ENCODE data around the gene MAP3K5.

The MAP3K5 gene

DNA sequence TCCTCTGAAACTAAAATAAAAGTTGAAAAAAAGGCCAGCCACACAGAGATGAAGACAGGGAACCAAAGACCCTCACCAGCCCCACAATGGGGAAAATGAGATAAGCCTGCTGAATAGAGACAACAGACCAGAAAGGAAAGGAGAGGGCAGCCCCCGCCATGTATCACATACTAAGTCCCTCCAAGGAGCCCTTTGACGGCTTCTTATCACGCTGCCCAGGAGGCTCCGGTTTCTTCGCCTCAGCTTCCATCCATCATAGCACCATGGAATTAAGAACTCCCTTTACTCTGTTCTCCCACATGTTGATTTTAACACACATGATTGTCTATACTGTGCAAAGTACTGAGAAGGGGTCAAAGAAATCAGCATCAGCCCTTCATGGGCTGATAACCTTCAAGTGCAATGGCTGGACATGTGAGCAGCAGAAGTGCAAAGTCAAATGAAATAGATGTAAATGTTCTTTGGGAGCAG is 54.9 kb downstream of the MAP3K5 start:
- Histone ChIP-seq H3K4ac (ENCODE audit: low read depth, low read length) (no peak overlapping the region), H3K79me1 (ENCODE audit: low read length) (no peaks in the 10 kb centered on the region), H3K36me3 (ENCODE audit: control insufficient read depth, insufficient read depth, low read length) (no peaks in the 10 kb centered on the region), H3K4me2 (ENCODE audit: low read length) (no peak overlapping the region), H3K27ac (ENCODE audit: low read depth, low read length) (no peak overlapping the region), H2BK15ac (replicated peaks; ENCODE audit: low read depth) (no peak overlapping the region), H3K4me1 (ENCODE audit: control insufficient read depth, low read depth, low read length) (no peaks in the 10 kb centered on the region), H2AK5ac (ENCODE audit: low read length) (no peak overlapping the region), H3K27me3 (ENCODE audit: insufficient read depth, low read length, poor library complexity) (no peaks in the 10 kb centered on the region), H3K23ac (ENCODE audit: low read length) (no peak overlapping the region), H2BK120ac (ENCODE audit: low read depth, low read length) (no peak overlapping the region), H3K79me2 (ENCODE audit: control insufficient read depth, insufficient read depth, low read length) (no peaks in the 10 kb centered on the region), H2BK5ac (ENCODE audit: low read length) (no peak overlapping the region), H3K4me3 (ENCODE audit: low read length) (no peak overlapping the region), H3K18ac (ENCODE audit: low read length) (no peak overlapping the region), H3K9ac (ENCODE audit: low read length) (no peak overlapping the region), H4K8ac (ENCODE audit: low read depth, low read length) (no peak overlapping the region), H3K56ac (ENCODE audit: low read length) (no peak overlapping the region), H4K5ac (ENCODE audit: low read length) (no peak overlapping the region)
- WGBS (ENCODE audit: extremely low coverage, insufficient coverage, low lambda C conversion rate) = no CpG with 5 or more reads among the region's 5 CpGs
- DNase-seq = no peak

DNA sequence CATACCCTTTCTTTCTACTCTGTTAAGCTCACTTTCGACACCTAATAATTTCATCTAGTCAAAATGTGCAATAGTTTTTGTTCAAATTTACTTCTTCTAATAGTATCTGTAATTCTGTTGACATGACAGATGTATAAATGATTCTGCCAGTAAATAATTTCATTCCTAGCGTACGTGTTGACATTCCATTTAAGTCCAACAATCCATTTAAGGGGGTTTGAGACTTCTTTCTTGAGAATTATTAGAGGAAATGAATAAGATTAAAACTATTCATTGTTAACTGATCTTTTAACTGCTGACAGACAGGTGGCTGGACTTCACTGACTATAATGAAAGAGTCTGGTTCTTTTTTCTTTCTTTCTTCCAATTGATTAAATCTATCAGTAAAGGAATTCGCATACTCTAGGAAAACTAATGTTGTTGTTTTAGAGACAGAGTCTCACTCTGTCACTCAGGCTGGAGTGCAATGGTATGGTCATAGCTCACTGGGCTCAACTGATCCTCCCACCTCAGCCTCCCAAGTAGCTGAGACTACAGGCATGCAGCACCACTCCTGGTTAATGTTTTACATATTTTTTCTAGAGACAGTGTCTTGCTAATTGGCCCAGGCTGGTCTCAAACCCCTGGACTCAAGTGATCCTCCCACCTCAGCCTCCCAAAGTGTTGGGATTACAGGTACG is 55.9 kb downstream of the MAP3K5 start:
- H3K4me3 ChIP-seq (ENCODE audit: low read length) = no peak overlapping the region
- H3K23ac ChIP-seq (ENCODE audit: low read length) = no peak overlapping the region
- H3K79me2 ChIP-seq (ENCODE audit: control insufficient read depth, insufficient read depth, low read length) = no peaks in the 10 kb centered on the region
- H3K4ac ChIP-seq (ENCODE audit: low read depth, low read length) = no peak overlapping the region
- H3K36me3 ChIP-seq (ENCODE audit: control insufficient read depth, insufficient read depth, low read length) = no peaks in the 10 kb centered on the region
- H2BK120ac ChIP-seq (ENCODE audit: low read depth, low read length) = no peak overlapping the region
- H3K27ac ChIP-seq (ENCODE audit: low read depth, low read length) = no peak overlapping the region
- H3K4me2 ChIP-seq (ENCODE audit: low read length) = no peak overlapping the region
- no CpG with 5 or more reads among the region's 5 CpGs for WGBS (ENCODE audit: extremely low coverage, insufficient coverage, low lambda C conversion rate)
- H4K5ac ChIP-seq (ENCODE audit: low read length) = no peak overlapping the region
- H3K18ac ChIP-seq (ENCODE audit: low read length) = no peak overlapping the region
- H3K56ac ChIP-seq (ENCODE audit: low read length) = no peak overlapping the region
- DNase-seq = no peak
- no peak overlapping the region for H2AK5ac ChIP-seq (ENCODE audit: low read length)
- H3K4me1 ChIP-seq (ENCODE audit: control insufficient read depth, low read depth, low read length) = no peaks in the 10 kb centered on the region
- no peaks in the 10 kb centered on the region for H3K79me1 ChIP-seq (ENCODE audit: low read length)
- no peaks in the 10 kb centered on the region for H3K27me3 ChIP-seq (ENCODE audit: insufficient read depth, low read length, poor library complexity)
- H3K9ac ChIP-seq (ENCODE audit: low read length) = no peak overlapping the region
- no peak overlapping the region for H2BK5ac ChIP-seq (ENCODE audit: low read length)
- H2BK15ac ChIP-seq (replicated peaks; ENCODE audit: low read depth) = no peak overlapping the region
- H4K8ac ChIP-seq (ENCODE audit: low read depth, low read length) = no peak overlapping the region

DNA sequence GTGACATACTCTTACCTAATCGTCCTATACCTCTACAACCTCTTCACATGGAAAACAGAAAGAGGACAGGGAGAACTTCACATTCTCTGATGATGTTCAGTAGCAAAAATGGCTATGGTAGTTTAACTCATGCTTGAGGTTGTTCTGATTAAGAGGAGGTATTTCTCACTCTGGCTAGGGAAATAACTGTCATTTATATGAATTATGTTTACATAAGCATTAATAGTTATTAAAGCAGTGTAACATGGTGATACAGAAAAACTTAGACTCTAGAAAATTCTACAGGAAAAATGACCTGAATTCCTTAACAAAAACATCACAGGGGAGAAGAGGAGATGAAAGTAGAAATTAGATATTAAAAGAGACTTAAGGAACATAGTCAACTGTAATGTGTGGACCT is 57.3 kb downstream of the MAP3K5 start:
- H3K4me3 ChIP-seq (ENCODE audit: low read length) = no peak overlapping the region
- no peak overlapping the region for H3K4ac ChIP-seq (ENCODE audit: low read depth, low read length)
- WGBS (ENCODE audit: extremely low coverage, insufficient coverage, low lambda C conversion rate) = no CpG with 5 or more reads among the region's 1 CpG
- no peaks in the 10 kb centered on the region for H3K4me1 ChIP-seq (ENCODE audit: control insufficient read depth, low read depth, low read length)
- no peak overlapping the region for H2AK5ac ChIP-seq (ENCODE audit: low read length)
- no peak overlapping the region for H2BK5ac ChIP-seq (ENCODE audit: low read length)
- no peaks in the 10 kb centered on the region for H3K79me1 ChIP-seq (ENCODE audit: low read length)
- DNase-seq = no peak
- no peaks in the 10 kb centered on the region for H3K27me3 ChIP-seq (ENCODE audit: insufficient read depth, low read length, poor library complexity)
- H3K9ac ChIP-seq (ENCODE audit: low read length) = no peak overlapping the region
- no peaks in the 10 kb centered on the region for H3K36me3 ChIP-seq (ENCODE audit: control insufficient read depth, insufficient read depth, low read length)
- H2BK15ac ChIP-seq (replicated peaks; ENCODE audit: low read depth) = no peak overlapping the region
- no peak overlapping the region for H3K27ac ChIP-seq (ENCODE audit: low read depth, low read length)
- H2BK120ac ChIP-seq (ENCODE audit: low read depth, low read length) = no peak overlapping the region
- H4K8ac ChIP-seq (ENCODE audit: low read depth, low read length) = no peak overlapping the region
- H4K5ac ChIP-seq (ENCODE audit: low read length) = no peak overlapping the region
- no peaks in the 10 kb centered on the region for H3K79me2 ChIP-seq (ENCODE audit: control insufficient read depth, insufficient read depth, low read length)
- H3K23ac ChIP-seq (ENCODE audit: low read length) = no peak overlapping the region
- no peak overlapping the region for H3K4me2 ChIP-seq (ENCODE audit: low read length)
- H3K18ac ChIP-seq (ENCODE audit: low read length) = no peak overlapping the region
- H3K56ac ChIP-seq (ENCODE audit: low read length) = no peak overlapping the region

DNA sequence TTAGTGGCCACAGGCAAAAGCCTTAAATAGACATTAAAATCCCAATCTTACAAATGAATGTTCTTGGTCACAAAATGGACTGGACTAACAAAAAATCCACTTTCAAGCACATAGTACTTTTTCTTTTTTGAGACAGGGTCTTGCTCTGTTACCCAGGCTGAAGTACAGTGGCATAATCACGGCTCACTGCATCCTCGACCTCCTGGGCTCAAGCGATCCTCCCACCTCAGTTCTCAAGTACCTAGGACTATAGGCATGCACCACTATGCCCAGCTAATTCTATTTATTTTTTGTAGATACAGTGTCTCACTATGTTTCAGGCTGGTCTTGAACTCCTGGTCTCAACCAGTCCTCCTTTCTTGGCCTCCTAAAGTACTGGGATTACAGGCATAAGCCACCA is 59.4 kb downstream of the MAP3K5 start:
- H2AK5ac ChIP-seq (ENCODE audit: low read length) = no peak overlapping the region
- H3K18ac ChIP-seq (ENCODE audit: low read length) = no peak overlapping the region
- no peak overlapping the region for H2BK5ac ChIP-seq (ENCODE audit: low read length)
- H3K9ac ChIP-seq (ENCODE audit: low read length) = no peak overlapping the region
- no peak overlapping the region for H2BK15ac ChIP-seq (replicated peaks; ENCODE audit: low read depth)
- H3K27ac ChIP-seq (ENCODE audit: low read depth, low read length) = no peak overlapping the region
- no peak overlapping the region for H4K5ac ChIP-seq (ENCODE audit: low read length)
- no peaks in the 10 kb centered on the region for H3K79me2 ChIP-seq (ENCODE audit: control insufficient read depth, insufficient read depth, low read length)
- H3K56ac ChIP-seq (ENCODE audit: low read length) = no peak overlapping the region
- DNase-seq = no peak
- no peak overlapping the region for H4K8ac ChIP-seq (ENCODE audit: low read depth, low read length)
- H3K79me1 ChIP-seq (ENCODE audit: low read length) = no peaks in the 10 kb centered on the region
- no peak overlapping the region for H3K4ac ChIP-seq (ENCODE audit: low read depth, low read length)
- H2BK120ac ChIP-seq (ENCODE audit: low read depth, low read length) = no peak overlapping the region
- H3K27me3 ChIP-seq (ENCODE audit: insufficient read depth, low read length, poor library complexity) = no peaks in the 10 kb centered on the region
- no peak overlapping the region for H3K23ac ChIP-seq (ENCODE audit: low read length)
- WGBS (ENCODE audit: extremely low coverage, insufficient coverage, low lambda C conversion rate) = no CpG with 5 or more reads among the region's 3 CpGs
- H3K4me2 ChIP-seq (ENCODE audit: low read length) = no peak overlapping the region
- H3K36me3 ChIP-seq (ENCODE audit: control insufficient read depth, insufficient read depth, low read length) = no peaks in the 10 kb centered on the region
- no peaks in the 10 kb centered on the region for H3K4me1 ChIP-seq (ENCODE audit: control insufficient read depth, low read depth, low read length)
- H3K4me3 ChIP-seq (ENCODE audit: low read length) = no peak overlapping the region

DNA sequence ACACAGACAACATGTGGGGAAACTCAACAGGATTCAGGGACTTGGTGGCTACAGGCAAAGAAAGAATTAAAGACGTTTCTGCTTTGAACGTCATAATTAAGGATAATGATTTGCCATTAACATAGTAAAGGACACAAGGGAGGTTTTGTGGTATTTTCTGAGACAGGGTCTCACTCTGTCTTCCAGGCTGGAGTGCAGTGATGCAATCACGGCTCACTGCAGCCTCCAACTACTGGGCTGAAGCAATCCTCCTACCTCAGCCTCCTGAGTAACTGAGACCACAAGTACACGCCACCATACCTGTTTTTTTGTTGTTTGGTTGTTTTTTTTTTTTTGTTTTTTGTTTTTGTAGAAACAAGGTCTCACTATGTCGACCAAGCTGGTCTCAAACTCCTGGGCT is 62.4 kb downstream of the MAP3K5 start:
- H3K27me3 ChIP-seq (ENCODE audit: insufficient read depth, low read length, poor library complexity) = no peaks in the 10 kb centered on the region
- no peak overlapping the region for H2BK15ac ChIP-seq (replicated peaks; ENCODE audit: low read depth)
- H4K5ac ChIP-seq (ENCODE audit: low read length) = no peak overlapping the region
- H3K79me1 ChIP-seq (ENCODE audit: low read length) = no peaks in the 10 kb centered on the region
- H4K8ac ChIP-seq (ENCODE audit: low read depth, low read length) = no peak overlapping the region
- H3K4me3 ChIP-seq (ENCODE audit: low read length) = no peak overlapping the region
- no peak overlapping the region for H2AK5ac ChIP-seq (ENCODE audit: low read length)
- no peak overlapping the region for H3K23ac ChIP-seq (ENCODE audit: low read length)
- H3K56ac ChIP-seq (ENCODE audit: low read length) = no peak overlapping the region
- no peak overlapping the region for H3K4ac ChIP-seq (ENCODE audit: low read depth, low read length)
- no CpG with 5 or more reads among the region's 5 CpGs for WGBS (ENCODE audit: extremely low coverage, insufficient coverage, low lambda C conversion rate)
- no peaks in the 10 kb centered on the region for H3K36me3 ChIP-seq (ENCODE audit: control insufficient read depth, insufficient read depth, low read length)
- H3K4me1 ChIP-seq (ENCODE audit: control insufficient read depth, low read depth, low read length) = no peaks in the 10 kb centered on the region
- no peak overlapping the region for H3K9ac ChIP-seq (ENCODE audit: low read length)
- no peak overlapping the region for H2BK120ac ChIP-seq (ENCODE audit: low read depth, low read length)
- no peak overlapping the region for H3K4me2 ChIP-seq (ENCODE audit: low read length)
- no peaks in the 10 kb centered on the region for H3K79me2 ChIP-seq (ENCODE audit: control insufficient read depth, insufficient read depth, low read length)
- no peak overlapping the region for H2BK5ac ChIP-seq (ENCODE audit: low read length)
- no peak for DNase-seq
- no peak overlapping the region for H3K18ac ChIP-seq (ENCODE audit: low read length)
- no peak overlapping the region for H3K27ac ChIP-seq (ENCODE audit: low read depth, low read length)

DNA sequence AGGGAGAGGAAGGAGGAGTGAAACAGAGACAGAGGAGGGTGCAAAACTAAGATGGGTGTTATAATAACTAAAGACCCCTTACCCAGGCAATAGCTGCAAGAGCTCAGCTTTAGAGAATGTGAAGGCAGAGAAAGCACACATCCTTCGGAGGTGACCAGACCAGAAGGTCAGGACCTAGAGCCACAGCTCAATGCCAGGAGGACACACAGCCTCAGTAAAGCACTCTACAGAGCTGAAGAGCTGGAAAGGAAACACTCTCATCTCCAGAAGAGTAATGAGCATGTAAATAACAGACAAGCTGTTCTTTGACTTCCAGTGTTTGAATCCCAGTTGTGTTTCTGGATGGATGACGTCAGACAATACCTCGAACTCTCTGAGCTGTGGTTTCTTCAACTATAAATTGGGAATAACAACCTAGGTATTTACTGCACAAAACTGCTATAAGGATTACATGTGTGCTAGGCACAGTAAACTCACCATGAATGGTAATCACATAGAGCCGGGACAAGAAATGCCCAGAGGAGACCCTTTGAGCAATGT is 63.2 kb downstream of the MAP3K5 start:
- Histone ChIP-seq H2AK5ac (ENCODE audit: low read length) (no peak overlapping the region), H3K23ac (ENCODE audit: low read length) (no peak overlapping the region), H4K8ac (ENCODE audit: low read depth, low read length) (no peak overlapping the region), H3K4me2 (ENCODE audit: low read length) (no peak overlapping the region), H2BK120ac (ENCODE audit: low read depth, low read length) (no peak overlapping the region), H3K18ac (ENCODE audit: low read length) (no peak overlapping the region), H2BK5ac (ENCODE audit: low read length) (no peak overlapping the region), H3K4me1 (ENCODE audit: control insufficient read depth, low read depth, low read length) (no peaks in the 10 kb centered on the region), H3K9ac (ENCODE audit: low read length) (no peak overlapping the region), H3K79me2 (ENCODE audit: control insufficient read depth, insufficient read depth, low read length) (no peaks in the 10 kb centered on the region), H3K4me3 (ENCODE audit: low read length) (no peak overlapping the region), H3K4ac (ENCODE audit: low read depth, low read length) (no peak overlapping the region), H3K36me3 (ENCODE audit: control insufficient read depth, insufficient read depth, low read length) (no peaks in the 10 kb centered on the region), H4K5ac (ENCODE audit: low read length) (no peak overlapping the region), H3K27me3 (ENCODE audit: insufficient read depth, low read length, poor library complexity) (no peaks in the 10 kb centered on the region), H2BK15ac (replicated peaks; ENCODE audit: low read depth) (no peak overlapping the region), H3K56ac (ENCODE audit: low read length) (no peak overlapping the region), H3K27ac (ENCODE audit: low read depth, low read length) (no peak overlapping the region), H3K79me1 (ENCODE audit: low read length) (no peaks in the 10 kb centered on the region)
- WGBS (ENCODE audit: extremely low coverage, insufficient coverage, low lambda C conversion rate) = no CpG with 5 or more reads among the region's 4 CpGs
- no peak for DNase-seq
